H1 (cell line): Measurements from ENCODE around the gene COX19. TPM values are rescaled to one million over a fixed set of nuclear protein-coding genes. Genes with fewer than 3 reads are reported as not detected.

ENCODE experiments used
- CTCF ChIP-seq, 3 experiments: IDR thresholded peaks; 1 replicate in 2 of 3; 2 replicates in 1 of 3; pipeline versions ENCODE4 v1.5.1 to v1.6.1; 2011; ENCODE audit warnings: low read length in 3 of 3, mild to moderate bottlenecking in 3 of 3, inconsistent platforms in 2 of 3, low read depth in 1 of 3, moderate library complexity in 1 of 3; ENCODE audit not compliant: insufficient read depth in 1 of 3; ENCODE audit errors: control extremely low read depth in 1 of 3
- FOSL1 ChIP-seq: IDR thresholded peaks from 2 replicates; pipeline ENCODE4 v1.6.1; 2011; ENCODE audit warnings: mild to moderate bottlenecking, low read depth, low read length, moderate library complexity; ENCODE audit not compliant: insufficient read depth
- KDM4A ChIP-seq: IDR thresholded peaks from one replicate; pipeline ENCODE4 v1.7.1; 2012; ENCODE audit warnings: low read depth, mild to moderate bottlenecking, moderate library complexity, low read length, inconsistent platforms; ENCODE audit not compliant: severe bottlenecking
- KDM5A ChIP-seq: fragments of 200-600 bp; IDR thresholded peaks from 2 replicates; pipeline ENCODE4 v1.7.1; 2012; ENCODE audit warnings: mild to moderate bottlenecking, low read length, inconsistent platforms, mixed read lengths
- SIX5 ChIP-seq: IDR thresholded peaks from 2 replicates; pipeline ENCODE4 v1.6.1; 2011; ENCODE audit warnings: mild to moderate bottlenecking, low read depth, low read length
- SP1 ChIP-seq: IDR thresholded peaks from 2 replicates; pipeline ENCODE4 v1.6.1; 2011; ENCODE audit warnings: low read depth, low read length
- polyA plus RNA-seq, 7 experiments: library from polyadenylated mRNA; depleted of rRNA in 3 of 7; stranded (reverse) in 5 of 7; unstranded in 2 of 7; fragments of >200 nt in 5 of 7; fragments of 200-250 nt in 2 of 7; gene quantifications; 1 replicate in 5 of 7; 2 replicates in 1 of 7; 4 replicates in 1 of 7; pipeline versions ENCODE4 v1.2.1 to v1.2.3, GENCODE V29; 2011 to 2013; ENCODE audit warnings: missing spikeins in 2 of 7, mixed read lengths in 2 of 7
- total RNA-seq: library from RNA; stranded (reverse); fragmentation: NEBNext Ultra II Directional; extraction: Animal tissue kit (Norgen Biotek cat#: 25700); gene quantifications from 2 replicates; pipeline ENCODE4 v1.2.1, GENCODE V29; 2021

The COX19 gene
- total and polyA plus RNA-seq, 2 of the 8 experiments (the other 6 are each of a cell fraction or from before 2014, with no cell fraction given) = 3.9 to 7.9 TPM

- TF ChIP-seq CTCF (IDR thresholded peaks at IDR 0.05; ENCODE audit: control extremely low read depth in 1 of 3, insufficient read depth in 1 of 3, low read depth in 1 of 3, low read length in 3 of 3) (no peak), KDM5A (no peak), FOSL1 (no peak), SIX5 (no peak), KDM4A (no peak), SP1 (no peak)
These were observed 53.6 kb downstream of the COX19 start (continued) for GRCh38 chr7:921581-922333.
